Osteocyte (in vitro differentiated cells): ENCODE measurements around the gene SCN2B. TPM values are rescaled to one million over a fixed set of nuclear protein-coding genes. Genes with fewer than 3 reads are reported as not detected.

ENCODE experiments used
- DNase-seq: peaks from one replicate; pipeline ENCODE4 v3.0.0; 2021; ENCODE audit warnings: mixed read lengths; ENCODE audit not compliant: unreplicated experiment; ENCODE audit errors: extremely low spot score
- H3K27ac Mint-ChIP-seq: one replicate; pipeline ENCODE4 v1.8.0; 2021; ENCODE audit warnings: mild to moderate bottlenecking, mixed read lengths; ENCODE audit not compliant: unreplicated experiment
- H3K27me3 Mint-ChIP-seq: one replicate; pipeline ENCODE4 v1.8.0; 2021; ENCODE audit warnings: mixed read lengths; ENCODE audit not compliant: unreplicated experiment
- H3K36me3 Mint-ChIP-seq: one replicate; pipeline ENCODE4 v1.8.0; 2021; ENCODE audit warnings: mixed read lengths; ENCODE audit not compliant: unreplicated experiment
- H3K4me1 Mint-ChIP-seq: one replicate; pipeline ENCODE4 v1.8.0; 2021; ENCODE audit warnings: mixed read lengths; ENCODE audit not compliant: unreplicated experiment
- H3K4me3 Mint-ChIP-seq: one replicate; pipeline ENCODE4 v1.8.0; 2021; ENCODE audit warnings: mild to moderate bottlenecking, moderate library complexity, mixed read lengths; ENCODE audit not compliant: unreplicated experiment
- H3K9me3 Mint-ChIP-seq: one replicate; pipeline ENCODE4 v1.8.0; 2021; ENCODE audit warnings: mixed read lengths; ENCODE audit not compliant: unreplicated experiment
- total RNA-seq: library from RNA; stranded (reverse); gene quantifications from 2 replicates; pipeline ENCODE4 v1.2.1, GENCODE V29; 2021
- TF ChIP-seq, protein P1 (sequence below): fragments of 200-600 bp; sonication (generic); IDR thresholded peaks from 2 replicates; pipeline ENCODE4 v1.5.0; 2021; ENCODE audit warnings: antibody characterized with exemption, mild to moderate bottlenecking, moderate library complexity

Gene SCN2B
- total RNA-seq, 1 donor from 2014 or later: not detected

DNA sequence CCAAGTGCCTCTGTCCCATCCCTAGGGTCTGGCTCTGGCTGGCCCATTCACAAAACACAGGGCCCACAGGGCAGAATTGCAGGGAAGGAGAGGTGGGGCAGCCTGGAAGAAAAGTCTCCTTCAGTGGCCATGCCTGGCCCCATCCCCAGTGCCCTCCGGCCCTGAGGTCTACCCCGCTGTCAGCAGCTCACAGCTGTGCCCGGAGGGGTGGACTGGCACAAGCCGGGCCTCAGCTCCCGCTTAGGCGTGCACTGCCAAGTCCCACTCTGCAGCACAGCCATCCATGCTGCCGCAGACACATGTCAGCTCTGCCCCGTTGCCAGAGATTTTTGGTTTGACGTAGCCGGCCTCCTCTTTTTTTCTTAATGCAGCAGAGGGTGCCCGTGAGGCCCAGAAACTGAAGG is 3.9 kb upstream of the SCN2B start:
- no peak overlapping the region for H3K27ac Mint-ChIP-seq
- H3K4me1 Mint-ChIP-seq: peaks cover 1% of the 10 kb centered on the region
- no peaks in the 10 kb centered on the region for H3K9me3 Mint-ChIP-seq
- H3K36me3 Mint-ChIP-seq: no peaks in the 10 kb centered on the region
- no peak for DNase-seq
- TF ChIP-seq, protein P1, sequence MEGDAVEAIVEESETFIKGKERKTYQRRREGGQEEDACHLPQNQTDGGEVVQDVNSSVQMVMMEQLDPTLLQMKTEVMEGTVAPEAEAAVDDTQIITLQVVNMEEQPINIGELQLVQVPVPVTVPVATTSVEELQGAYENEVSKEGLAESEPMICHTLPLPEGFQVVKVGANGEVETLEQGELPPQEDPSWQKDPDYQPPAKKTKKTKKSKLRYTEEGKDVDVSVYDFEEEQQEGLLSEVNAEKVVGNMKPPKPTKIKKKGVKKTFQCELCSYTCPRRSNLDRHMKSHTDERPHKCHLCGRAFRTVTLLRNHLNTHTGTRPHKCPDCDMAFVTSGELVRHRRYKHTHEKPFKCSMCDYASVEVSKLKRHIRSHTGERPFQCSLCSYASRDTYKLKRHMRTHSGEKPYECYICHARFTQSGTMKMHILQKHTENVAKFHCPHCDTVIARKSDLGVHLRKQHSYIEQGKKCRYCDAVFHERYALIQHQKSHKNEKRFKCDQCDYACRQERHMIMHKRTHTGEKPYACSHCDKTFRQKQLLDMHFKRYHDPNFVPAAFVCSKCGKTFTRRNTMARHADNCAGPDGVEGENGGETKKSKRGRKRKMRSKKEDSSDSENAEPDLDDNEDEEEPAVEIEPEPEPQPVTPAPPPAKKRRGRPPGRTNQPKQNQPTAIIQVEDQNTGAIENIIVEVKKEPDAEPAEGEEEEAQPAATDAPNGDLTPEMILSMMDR: no peak
- peaks cover 30% of the 10 kb centered on the region for H3K27me3 Mint-ChIP-seq
- no peak overlapping the region for H3K4me3 Mint-ChIP-seq

DNA sequence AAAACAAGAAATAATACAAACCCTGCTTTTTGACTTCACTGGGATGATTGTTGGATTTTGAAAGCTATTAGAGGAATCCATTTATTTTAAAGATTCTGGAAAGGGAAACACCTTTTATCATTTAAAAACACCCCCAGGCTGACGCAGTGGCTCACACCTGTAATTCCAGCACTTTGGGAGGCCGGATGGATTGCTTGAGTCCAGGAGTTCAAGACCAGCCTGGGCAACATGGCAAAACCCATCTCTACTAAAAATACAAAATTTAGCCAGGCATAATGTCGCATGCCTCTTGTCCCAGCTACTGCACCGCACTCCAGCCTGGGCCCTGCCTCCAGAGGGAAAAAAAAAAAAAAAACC is 317 bp upstream of the SCN2B start:
- H3K36me3 Mint-ChIP-seq: no peaks in the 10 kb centered on the region
- no peak overlapping the region for H3K4me3 Mint-ChIP-seq
- TF ChIP-seq, protein P1: no peak
- H3K4me1 Mint-ChIP-seq: peaks cover 1% of the 10 kb centered on the region
- DNase-seq: no peak
- no peaks in the 10 kb centered on the region for H3K9me3 Mint-ChIP-seq
- no peak overlapping the region for H3K27ac Mint-ChIP-seq
- peaks cover 45% of the 10 kb centered on the region for H3K27me3 Mint-ChIP-seq

DNA sequence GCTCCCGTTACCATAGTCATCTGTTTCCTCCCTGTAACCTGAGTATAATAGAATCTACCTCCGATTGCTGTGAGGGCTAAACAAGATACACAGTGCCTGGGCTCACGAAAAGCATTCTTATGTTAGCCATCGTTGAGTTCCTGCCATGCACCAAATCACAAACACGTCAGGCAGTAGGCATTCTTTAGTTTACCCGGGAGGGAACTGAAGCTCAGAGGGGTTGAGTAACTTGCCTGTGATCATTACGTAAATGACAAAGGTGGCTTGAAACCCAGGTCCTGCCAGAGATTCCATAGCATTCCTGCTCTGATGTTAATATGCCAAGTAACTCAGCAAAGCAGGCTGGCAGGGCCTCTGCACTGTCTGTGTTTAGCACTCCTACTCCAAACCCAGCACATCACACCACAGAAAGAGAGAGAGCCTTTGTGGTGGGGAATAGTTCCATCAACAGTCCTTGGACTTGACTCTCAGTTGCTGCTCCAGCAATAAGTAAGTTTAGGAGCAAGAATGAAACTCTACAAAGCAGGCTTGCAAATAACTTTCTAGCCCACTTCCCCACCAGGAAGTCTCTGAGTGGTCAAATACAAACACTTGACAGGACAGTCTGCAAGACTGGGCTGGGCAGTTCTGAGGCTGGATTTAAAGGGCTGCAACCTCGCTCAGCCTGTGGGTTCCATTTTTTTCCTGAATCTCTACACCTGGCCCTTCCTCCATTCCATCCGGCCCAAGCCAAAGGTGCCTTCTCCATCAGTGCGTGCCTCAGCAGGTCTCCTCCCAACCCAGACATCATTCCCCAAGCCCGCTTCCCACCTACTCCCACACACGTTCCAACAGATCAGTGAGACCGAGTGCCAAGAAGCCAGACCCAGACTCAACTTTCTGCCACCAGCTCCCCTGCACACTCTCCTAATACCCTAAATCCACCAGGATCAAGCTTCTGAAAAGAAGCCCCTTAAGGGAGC is 1.1 kb downstream of the SCN2B start:
- no peak overlapping the region for H3K4me3 Mint-ChIP-seq

DNA sequence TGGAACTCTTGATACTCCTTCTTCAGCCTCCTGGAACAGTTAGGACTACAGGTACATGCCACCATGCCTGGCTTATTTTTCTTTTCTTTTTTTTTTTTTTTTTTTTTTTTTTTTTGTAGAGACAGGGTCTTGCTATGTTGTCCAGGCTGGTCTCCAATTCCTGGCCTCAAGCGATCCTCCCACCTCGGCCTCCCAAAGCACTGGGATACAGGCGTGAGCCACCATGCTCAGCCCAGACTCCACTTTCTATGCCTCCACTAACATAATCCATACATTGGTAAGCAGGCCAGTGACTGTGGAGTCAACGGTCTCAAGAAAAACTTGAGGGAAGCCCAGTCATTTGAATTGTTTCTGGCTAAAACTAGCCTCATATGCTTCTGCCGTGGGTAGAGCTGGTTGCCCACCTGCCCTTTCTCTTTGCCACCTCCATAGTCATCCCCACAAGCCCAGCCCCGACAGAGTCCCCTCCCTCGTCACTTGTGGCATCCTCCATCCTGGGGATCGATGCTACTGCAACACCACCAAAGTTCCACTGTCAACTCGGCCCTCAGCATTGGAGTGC is 2.4 kb downstream of the SCN2B start:
- TF ChIP-seq, protein P1: no peak
- H3K36me3 Mint-ChIP-seq: no peaks in the 10 kb centered on the region
- H3K4me1 Mint-ChIP-seq: no peaks in the 10 kb centered on the region
- no peaks in the 10 kb centered on the region for H3K9me3 Mint-ChIP-seq
- H3K27me3 Mint-ChIP-seq: peaks cover 57% of the 10 kb centered on the region
- H3K27ac Mint-ChIP-seq: no peak overlapping the region
- no peak overlapping the region for H3K4me3 Mint-ChIP-seq
- DNase-seq: no peak

More for the DNA sequence above, 1.1 kb downstream of the SCN2B start:
- TF ChIP-seq, protein P1: no peak
- no peaks in the 10 kb centered on the region for H3K9me3 Mint-ChIP-seq
- no peaks in the 10 kb centered on the region for H3K36me3 Mint-ChIP-seq
- no peak overlapping the region for H3K27ac Mint-ChIP-seq
- peaks cover 54% of the 10 kb centered on the region for H3K27me3 Mint-ChIP-seq
- DNase-seq: no peak
- H3K4me1 Mint-ChIP-seq: peaks cover under 1% of the 10 kb centered on the region

DNA sequence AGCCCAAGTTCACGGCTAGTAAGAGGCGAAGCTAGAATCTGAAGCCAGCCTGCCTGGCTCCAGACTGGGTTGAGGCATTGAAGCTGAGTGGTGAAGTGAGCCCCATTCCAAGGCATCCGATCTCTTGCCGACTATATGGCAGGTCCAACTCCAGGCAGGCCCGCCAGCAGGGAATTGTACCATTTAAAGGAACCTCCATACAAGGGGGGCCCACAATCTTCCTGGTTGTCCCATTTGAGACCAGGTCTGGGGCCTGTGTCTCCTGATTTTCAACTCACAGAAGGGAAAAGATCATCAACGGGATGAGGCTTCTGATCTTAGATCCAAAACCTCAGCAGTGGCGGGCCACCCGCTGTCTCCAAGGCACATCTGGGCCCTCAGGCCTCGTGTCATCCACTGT is 4.1 kb downstream of the SCN2B start:
- H3K27me3 Mint-ChIP-seq: peaks cover 64% of the 10 kb centered on the region
- H3K27ac Mint-ChIP-seq: no peak overlapping the region
- TF ChIP-seq, protein P1: no peak
- H3K9me3 Mint-ChIP-seq: no peaks in the 10 kb centered on the region
- no peak overlapping the region for H3K4me3 Mint-ChIP-seq
- no peaks in the 10 kb centered on the region for H3K36me3 Mint-ChIP-seq
- H3K4me1 Mint-ChIP-seq: no peaks in the 10 kb centered on the region
- DNase-seq: no peak
